MM.1S (cell line): ENCODE data around the gene MXRA5.
"Not testable (repeated sequence)": the region's sequence is repeated elsewhere in the genome, so short reads cannot be mapped to it uniquely, and the experiment has no call there.

Experiments
- CTCF ChIP-seq: fragments of 300-600 bp; sonication (generic); IDR thresholded peaks from 2 replicates; pipeline ENCODE4 v1.5.1; 2016; ENCODE audit warnings: antibody characterized with exemption, low read length, mixed read lengths
- EZH2 ChIP-seq: fragments of 300-600 bp; sonication (generic); optimal IDR thresholded peaks from 2 replicates; pipeline ENCODE3; 2017; ENCODE audit warnings: low read depth, mild to moderate bottlenecking, antibody characterized with exemption, low read length, mixed read lengths
- EZH2phosphoT487 ChIP-seq: fragments of 300-600 bp; sonication (generic); IDR thresholded peaks from 2 replicates; pipeline ENCODE4 v1.6.1; 2018; ENCODE audit warnings: antibody characterized with exemption, low read length

- TF ChIP-seq CTCF, EZH2phosphoT487, EZH2: not testable (repeated sequence)
These were observed 6.3 kb upstream of the MXRA5 start for GRCh38 chrX:3352741-3353140.
